HG03439 (cell line): ENCODE data around the gene TMEM184B.

ENCODE experiments used
- ATAC-seq: cut with Tn5 transposase; IDR thresholded peaks from one replicate; pipeline ENCODE4 v1.9.1; 2021; ENCODE audit warnings: mild to moderate bottlenecking, moderate library complexity; ENCODE audit not compliant: unreplicated experiment

Gene TMEM184B

DNA sequence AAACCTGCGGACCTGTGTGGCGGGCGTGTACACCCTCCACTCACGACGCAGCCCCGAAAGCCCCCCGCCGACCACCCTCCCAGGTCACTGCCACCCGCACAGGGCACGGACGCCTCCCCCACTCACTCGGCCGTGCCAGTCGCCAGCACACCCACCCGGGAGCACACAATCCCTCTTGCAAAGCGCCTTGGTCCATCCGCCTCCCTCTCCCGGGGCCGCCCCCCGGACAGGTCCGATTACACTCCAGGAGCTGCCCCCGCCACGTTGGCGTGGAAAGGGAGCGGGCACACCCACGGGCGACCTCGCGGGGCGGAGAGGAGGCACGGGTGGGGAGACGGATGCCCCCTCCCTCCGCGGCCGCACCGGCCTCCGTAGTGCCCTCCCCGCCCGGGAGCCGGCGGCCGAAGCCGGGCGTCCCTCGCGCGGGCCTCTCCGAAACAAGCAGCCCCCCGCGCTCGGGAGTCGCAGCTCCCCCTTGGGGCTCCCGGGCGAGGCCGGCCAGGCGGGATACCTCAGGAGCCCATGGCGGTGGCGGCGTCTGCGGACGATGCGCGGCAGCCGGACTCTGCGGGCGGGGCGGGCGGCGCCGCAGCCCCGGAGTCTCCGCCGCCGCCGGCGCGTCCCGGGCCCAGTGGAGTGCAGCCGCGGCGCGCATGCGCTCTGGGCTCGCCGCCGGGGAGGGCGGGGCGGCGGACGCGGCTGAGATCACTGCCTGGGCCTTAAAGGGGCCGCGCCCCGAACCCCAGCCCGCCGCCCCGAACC, at the start of gene TMEM184B:
Gene TMEM184B (minus strand): TSS at position 638 of the 762 bp plus-strand sequence. CDS start 25,049 bp downstream, outside the sequence.
- ATAC-seq: no peak

DNA sequence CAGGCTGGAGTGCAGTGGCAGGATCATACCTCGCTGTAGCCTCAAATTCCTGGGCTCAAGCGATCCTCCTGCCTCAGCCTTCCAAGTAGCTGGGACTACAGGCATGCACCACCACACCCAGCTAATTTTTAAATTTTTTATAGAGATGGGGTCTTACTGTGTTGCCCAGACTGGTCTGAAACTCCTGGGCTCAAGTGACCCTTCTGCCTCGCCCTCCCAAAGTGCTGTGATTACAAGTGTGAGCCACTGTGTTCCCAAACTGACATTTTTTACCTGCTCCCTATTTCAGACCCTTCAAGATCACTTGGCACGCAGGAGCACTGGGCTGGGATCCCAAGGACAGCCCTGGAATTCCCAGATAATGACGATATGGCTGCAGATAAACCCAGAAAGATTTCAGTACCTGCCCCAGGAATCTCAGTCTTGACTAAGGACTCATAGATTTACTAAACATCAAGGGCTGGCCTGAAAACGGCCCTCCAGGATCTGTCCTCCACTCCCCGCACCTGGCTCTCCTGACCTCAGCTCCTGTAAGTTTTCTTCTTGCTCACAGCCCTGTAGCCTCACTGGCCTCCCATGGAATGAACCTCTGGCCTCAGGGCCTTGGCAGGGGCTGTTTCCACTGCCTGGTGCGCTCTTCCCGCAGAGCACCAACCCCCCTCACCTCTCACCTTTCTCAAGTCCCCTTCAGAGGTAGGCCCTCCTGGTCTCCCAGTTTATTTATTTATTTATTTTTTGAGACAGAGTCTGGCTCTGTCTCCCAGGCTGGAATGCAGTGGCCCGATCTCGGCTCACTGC, 48.0 kb upstream of the TMEM184B start:
- ATAC-seq: no peak

DNA sequence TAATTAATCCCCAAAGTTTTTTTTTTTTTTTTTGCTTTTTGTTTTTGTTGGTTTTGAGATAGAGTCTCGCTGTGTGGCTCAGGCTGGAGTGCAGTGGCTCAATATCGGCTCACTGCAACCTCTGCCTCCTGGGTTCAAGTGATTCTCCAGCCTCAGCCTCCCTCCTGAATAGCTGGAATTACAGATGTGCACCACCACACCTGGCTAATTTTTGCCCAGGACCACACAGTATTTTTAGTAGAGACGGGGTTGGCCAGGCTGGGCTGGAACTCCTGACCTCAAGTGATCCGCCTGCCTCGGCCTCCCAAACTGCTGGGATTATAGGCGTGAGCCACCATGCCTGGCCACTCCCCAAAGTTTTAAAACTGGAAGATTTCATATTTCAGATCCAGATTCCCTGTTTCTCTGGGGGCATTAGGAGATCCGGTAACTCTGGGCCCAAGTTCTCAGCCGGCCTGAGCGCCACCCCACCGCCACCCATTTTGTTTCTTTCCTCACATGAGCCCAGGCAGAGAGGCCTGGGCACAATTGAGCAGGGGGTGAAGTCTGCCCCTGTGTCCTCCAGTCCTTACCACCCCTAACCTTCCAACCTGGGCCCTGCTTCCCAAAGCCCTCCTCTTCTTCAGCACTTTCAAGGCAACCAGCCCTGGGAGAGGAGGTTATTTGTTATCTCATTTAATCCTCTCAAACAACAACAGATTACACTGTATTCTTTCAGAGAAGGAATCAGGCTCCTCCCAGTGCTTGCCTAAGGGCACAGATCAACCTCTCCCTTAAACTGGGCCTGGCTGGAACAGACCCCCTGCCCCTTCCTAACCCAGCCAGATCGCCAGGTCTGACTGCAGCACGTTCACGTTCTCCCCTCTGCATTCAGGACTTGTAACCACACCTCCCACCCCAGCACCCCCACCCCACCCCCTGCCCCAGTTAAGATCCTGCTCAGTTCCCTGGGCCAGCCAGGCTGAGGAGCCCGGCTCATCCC, 46.3 kb upstream of the TMEM184B start:
- ATAC-seq: no peak

DNA sequence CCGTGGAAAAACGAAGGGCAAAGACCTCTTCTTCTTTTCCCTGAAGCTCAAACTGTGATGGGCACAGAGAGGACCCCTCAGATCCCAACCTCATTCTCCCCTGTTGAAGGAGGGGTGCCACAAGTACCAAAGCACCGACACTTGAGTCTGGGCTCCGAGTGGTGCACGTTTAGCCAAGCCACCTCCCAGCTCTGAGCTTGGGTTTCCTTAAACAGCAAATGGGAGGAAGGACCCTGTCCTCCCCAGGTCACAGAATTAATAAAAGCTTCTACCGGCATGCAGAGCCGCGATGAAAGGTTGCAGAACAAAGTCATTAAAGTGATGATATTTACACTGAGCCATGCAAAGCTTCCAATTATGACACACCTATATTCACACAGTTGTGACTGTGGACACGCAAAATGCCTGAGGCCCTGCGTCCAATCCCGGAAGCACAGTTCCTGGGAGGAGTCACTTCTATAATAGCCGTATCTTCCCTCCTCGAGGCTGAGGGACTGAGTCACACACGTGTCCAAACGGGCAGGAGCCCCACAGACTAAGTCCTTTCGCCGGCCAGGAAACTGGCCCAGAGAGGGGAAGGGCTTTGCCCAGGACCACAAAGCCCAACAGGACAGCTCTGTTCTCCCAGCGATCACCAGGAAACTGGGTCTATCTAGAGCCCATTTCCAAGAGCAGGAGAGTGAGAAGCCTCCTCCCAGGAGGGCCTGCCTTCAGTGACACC, 45.3 kb upstream of the TMEM184B start:
- no peak for ATAC-seq

DNA sequence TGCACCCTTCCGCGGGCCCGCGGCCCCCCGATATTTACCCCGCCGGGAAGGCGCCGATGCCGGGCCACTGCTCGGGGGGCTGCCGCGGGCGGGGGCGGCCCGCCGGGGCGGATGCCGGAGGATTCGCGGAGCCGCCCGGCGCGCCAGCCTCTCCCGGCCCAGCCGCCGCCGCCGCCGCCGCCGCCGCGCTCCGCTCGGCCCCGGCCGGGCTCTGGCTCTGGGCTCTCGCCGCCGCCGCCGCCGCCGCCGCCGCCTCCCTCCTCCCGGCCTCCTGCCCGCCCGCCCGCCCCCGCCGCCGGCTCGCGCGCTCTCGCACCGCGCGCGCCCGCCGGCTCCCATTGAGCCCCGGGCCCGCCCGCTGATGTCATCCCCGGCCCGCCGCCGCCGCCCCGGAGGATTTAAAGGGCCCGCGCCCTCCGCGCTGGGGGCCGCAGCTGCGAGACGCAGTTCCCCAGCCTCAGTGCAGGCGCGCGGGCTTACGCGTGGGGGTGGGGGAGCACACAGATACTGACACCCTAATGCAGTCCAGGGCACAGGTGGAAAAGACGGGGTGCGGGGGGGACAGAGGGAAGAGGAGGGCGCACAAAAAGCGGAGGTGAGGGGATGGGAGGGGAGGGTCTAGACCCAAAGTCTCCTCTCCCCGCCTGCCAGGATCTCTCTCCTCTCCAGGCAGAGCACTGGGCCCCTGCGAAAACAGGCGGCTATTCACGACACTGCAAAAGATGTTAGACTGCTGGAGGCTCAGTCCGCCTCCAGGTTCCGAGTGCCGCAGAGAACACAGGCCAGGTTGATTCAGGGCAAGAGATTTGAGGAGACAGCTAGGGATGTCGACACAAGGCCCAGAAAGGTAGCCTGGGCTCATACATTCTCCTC, 44.5 kb upstream of the TMEM184B start, which contains the start of gene CSNK1E:
Gene CSNK1E (minus strand): TSS at position 312 of the 873 bp plus-strand sequence. CDS start 3,276 bp downstream, outside the sequence.
- no peak for ATAC-seq

DNA sequence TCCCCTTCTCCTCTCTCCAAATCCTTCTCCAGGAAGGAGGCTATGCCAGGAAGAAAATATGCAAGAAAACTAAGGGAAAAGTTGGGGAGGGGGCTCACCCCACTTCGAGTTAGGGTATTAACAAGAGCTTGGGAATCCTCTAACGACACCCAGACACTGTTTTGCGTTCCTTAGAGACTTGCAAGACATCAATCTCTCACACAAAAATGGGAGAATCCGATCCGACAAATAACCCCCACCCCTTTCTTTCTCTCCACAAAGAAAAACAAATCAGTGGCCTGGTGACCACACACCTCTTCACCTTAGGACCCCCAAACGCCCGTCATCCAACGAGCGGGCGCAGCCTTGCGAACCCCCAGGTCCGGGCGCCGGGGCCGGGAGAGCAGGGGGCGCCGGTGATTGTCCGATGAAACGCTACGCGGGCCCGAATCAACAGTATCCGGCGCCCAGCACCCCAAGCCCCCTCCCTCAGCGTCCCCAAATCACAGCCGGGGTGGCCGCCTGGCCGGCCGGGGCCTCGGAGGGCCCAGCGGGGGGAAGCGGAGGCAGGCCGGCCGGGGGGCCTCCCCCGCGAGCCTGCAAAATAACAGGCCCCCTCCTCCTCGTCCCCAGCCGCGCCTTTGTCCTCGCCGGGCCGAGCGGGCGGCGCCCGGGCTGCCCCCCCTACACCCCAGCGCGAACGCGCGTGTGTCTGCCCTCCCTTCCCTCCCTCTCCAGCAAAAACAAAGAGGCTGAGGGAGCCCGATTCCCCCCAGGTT, 43.7 kb upstream of the TMEM184B start:
- ATAC-seq: no peak

DNA sequence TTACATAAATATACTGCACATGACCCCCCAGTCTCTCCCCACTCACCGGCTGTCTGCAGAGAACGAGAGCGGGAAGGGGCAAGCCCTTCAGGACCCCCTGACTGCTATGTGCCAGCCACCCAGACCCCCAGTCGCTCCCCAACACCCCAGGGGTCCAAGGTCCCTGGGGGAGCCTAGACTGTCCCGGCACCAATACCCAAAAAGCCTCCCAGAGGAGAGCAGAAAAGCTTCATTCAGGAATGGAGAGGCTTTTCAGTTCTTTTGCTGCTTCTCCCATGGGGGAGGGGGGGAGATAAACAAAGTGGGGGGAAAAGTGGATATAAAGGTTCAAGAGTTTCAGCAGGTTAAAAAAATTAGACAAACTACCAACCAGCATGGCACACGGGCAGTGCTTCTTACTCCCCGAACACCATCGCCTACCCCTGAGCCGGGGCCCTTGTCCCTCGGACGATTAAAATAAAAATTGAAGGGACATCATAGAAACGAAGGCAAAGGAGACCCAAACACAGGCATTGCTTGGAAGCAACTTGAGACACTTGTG, 43.1 kb upstream of the TMEM184B start:
- no peak for ATAC-seq

DNA sequence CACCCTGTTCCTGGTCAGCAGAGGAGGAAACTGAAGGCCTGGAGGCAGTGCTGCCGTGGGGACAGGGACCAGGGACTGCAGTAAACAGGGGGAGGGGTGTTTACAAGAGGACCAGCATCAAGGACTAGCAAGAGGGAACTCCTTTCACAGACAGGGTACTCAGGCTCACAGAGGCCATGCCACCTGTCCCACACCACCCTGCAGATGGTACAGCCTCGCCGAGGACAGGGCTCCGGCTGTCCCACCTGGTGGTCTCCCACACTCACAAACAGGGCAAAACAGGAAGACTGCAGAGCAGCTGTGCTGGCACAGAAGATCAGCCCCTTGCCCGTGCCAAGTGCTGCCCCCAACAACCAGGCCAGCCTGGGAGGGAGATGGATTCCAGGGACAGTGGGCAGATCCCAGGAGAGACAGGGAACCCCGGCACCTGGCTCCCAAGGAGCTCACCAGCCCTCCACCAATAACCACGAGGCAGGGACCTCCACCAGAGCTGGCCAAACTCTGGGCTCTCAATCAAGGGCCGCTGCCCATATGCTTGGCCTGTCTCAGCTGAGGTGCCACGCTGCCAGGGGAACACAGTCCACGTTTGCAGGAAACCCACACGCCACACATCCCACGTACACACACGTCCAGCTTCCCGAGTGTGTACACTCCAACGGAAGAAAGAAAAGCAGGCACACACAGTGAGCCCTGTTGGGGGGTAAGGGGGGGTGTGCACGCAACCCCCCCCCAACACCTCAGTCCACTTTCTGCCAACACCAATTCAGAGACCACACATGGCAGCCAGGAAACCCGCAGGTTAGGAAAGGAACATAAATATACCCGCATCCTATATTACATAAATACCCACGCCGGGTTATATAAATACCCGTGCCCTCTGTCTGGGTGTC, 42.4 kb upstream of the TMEM184B start:
- ATAC-seq: no peak

DNA sequence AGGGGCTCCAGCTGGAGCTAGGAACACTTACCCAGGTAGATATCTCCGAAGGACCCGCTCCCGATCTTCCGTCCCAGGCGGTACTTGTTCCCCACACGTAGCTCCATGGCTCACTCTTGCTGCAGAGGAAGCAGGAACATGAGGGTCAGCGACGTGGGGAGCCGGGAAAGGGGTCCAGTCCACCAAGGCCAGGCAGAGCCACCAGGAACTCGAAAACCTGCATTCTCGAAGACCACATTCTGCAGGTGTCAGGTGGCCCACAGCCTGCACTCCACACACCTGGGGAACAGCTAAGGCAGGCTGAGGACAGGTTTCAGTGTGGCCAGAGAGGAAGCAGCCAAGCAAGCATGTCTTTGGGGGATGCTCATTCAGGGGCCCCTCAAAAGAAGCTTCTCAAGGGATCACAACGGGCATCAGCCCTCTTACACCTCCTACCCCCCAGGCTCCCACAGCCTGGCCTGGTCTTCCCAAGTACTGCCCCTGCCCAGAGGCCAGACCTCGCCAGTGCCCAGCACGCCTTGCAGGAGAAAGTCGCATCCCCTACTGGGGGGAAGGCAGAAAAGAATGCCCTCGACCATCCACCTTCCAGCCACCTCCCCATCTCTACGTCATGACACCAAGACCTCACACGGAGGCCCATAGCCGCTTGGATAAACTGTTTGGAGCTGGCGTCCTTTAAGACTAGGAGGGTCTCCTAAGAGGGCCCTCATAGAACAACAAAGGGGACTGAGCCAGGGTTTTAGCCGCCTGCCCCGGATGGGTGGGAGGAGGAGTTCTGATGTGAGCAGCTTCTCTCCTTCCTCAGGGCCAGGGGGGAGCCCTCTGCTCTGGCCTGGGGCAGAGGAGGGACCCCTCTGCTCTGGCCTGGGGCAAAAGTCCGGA, 41.5 kb upstream of the TMEM184B start:
- no peak for ATAC-seq

DNA sequence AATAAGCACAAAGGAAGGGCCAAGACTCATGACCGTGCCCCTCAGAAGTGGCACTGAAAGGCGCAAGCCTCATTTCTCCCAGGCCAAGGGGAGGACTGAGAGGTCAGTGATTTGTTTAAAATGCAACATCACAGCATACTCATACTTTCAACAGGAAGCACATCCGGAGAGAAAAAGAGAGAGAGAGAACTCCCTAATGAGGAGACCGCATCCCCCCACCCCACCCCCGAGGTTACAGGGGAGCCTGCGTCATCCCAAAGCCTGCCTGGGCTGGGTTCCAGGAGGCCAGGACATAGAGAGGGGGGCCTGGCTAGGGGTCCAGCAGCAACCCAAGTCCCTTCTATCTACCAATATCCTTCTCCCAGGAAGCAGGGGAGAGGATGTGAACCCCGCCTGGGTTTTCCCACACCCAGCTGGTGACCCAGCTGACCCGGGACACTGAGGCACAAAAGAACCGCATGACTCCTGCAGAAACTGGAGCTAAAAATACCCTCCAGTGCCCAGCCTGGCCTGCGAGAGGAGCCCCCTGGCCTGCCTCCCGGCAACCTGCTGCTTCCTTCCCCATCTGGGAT, 40.7 kb upstream of the TMEM184B start:
- ATAC-seq: no peak

DNA sequence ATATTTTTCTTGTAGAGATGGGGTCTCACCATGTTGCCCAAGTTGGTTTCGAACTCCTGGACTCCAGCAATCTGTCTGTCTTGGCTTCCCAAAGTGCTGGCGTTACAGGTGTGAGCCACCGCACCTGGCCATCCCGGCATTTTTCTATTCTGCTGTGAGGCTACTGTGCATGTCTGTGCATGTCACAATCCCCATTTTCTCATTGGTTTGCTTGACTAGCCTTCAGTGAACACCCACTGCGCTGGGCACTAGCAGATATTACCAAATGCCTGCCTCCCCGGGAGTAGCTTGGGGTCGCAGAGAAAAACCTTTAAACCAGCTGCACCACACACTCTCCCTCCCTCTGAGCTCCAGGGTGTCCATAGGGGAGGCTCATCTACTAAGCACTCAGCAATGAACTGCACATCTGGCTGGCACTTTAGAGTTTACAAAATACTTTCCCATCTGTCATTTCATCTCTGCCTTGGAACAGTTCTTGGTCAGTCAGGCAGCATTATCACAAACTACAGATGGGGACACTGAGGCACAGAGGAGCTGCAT, 39.5 kb upstream of the TMEM184B start:
- ATAC-seq: no peak

DNA sequence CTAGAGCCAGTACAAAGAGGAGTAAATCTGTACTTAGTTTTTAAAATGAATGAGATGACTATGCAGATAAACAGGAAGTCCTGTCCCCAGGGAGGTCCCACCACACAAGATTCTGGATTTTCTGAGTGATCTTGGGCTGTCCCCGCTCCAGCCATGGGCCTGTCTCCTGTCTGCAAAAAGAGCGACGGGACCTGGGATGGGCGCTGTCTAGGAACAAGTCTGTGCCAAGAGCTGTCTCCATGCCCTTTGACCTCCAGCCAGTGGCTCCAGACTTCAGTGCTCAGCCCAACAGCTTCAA, 38.5 kb upstream of the TMEM184B start:
- no peak for ATAC-seq

DNA sequence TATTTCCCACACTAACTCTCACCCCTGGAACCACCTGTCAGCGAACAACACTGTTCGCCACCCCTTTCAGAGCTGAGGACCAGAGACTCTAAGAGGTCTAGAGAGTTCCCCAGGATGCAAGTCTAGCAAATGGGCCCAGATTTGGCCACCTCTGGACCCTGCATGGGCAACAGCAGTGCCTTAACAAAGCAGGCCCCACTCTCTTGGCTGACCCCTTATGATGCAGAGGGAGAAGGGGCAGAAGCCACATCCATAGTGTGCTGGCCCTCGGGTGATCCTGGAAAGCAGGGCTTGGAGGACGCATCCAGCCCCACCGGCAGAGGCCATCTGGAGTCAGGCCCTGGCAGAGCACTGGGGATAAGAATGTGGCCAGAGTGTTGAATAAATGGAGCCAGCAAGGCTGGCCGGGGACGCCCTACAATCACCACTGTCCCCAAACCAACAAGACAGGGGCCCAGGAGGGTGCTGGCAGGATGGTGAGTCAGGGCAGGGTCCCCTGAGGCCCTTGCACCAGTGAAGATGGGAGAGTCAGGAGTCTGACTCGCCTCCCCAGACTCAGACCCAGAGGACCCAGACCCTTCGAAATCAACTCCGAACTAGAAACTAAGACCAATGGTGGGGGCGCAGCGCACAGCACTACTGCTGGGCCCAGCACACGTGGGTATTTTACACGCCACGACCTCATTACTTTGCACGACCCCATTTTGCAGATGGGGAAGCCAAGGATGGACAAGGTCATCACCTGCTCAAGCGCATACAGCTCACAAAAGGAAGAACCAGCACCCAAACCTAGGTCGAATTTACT, 37.9 kb upstream of the TMEM184B start:
- no peak for ATAC-seq

DNA sequence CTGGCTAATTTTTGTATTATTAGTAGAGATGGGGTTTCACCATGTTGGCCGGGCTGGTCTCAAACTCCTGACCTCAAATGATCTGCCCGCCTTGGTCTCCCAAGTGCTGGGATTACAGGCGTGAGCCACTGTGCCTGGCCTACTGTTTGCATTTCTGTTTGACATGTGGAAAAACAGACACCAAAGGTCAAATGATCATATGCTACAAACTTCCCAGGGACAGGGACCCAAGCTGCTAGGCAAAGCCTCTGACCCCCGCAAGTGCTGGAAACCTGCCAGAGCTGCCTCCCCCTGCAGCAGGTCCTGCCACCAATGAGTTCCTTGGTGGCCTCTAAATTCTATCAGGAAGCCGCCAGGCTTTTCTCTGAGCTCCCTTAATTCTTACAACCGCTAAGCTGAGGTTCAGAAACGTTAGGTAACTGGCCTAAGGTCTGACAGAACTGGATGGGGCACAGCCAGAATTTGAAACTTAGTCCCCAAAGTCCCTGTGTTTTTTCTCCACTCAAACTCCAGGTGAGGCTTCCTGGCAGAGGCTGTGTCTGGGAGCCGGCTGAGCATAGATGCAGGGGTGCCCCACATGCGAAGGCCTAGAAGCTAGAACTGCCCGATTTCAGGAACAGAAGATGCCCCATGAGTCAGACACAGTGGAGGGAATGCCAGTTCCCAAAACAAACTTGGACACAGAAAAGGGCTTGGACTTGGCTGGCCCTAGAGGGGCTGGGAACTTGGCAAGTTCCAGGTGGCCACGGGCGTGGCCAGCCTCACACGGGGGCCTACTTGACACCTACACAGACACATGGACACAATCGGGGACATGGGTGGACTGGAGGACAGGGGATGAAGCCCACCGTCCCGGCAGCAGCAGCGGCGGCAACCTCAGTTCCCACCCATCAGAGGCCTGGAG, 37.1 kb upstream of the TMEM184B start:
- ATAC-seq: no peak
